Measurements from ENCODE around the gene KCNA10.

Gene KCNA10

GRCh38 chr1:110508028-110508940 is 10.7 kb downstream of the KCNA10 start:
- DNase-seq = no peak
- no peak overlapping the region for H2BK15ac ChIP-seq (ENCODE audit: low read depth, poor library complexity, severe bottlenecking)
- H3K14ac ChIP-seq (ENCODE audit: low read length in 2 of 2) = no peak overlapping the region
- no peak overlapping the region for H4K8ac ChIP-seq (ENCODE audit: low read length)
- no peak overlapping the region for H2BK120ac ChIP-seq (ENCODE audit: low read depth, low read length)
- H3K4ac ChIP-seq (ENCODE audit: low read depth in 1 of 2, low read length in 2 of 2) = no peak overlapping the region
- H2AFZ ChIP-seq (ENCODE audit: low read depth, low read length) = no peak overlapping the region
- no peaks in the 10 kb centered on the region for H3K4me1 ChIP-seq (ENCODE audit: control insufficient read depth, insufficient read depth, low read depth, low read length)
- H3K27me3 ChIP-seq (ENCODE audit: control insufficient read depth in 1 of 2, insufficient read depth in 1 of 2, low read length in 2 of 2) = peaks cover 23 to 55% of the 10 kb centered on the region in 2 experiments
- H2BK5ac ChIP-seq (ENCODE audit: low read depth, low read length, poor library complexity, severe bottlenecking) = no peak overlapping the region
- H3K23ac ChIP-seq (ENCODE audit: low read length in 2 of 2) = no peak overlapping the region
- WGBS = 56% methylated on average over 13 of the region's 14 CpGs
- H3K4me2 ChIP-seq (ENCODE audit: low read length, poor library complexity, severe bottlenecking) = no peak overlapping the region
- no peaks in the 10 kb centered on the region for H3K79me1 ChIP-seq (replicated peaks; ENCODE audit: low read length, poor library complexity, severe bottlenecking)
- no peak overlapping the region for H3K9ac ChIP-seq (ENCODE audit: low read length)
- no peaks in the 10 kb centered on the region for H3K9me3 ChIP-seq (ENCODE audit: control insufficient read depth, low read length)
- no peak overlapping the region for H3K18ac ChIP-seq (ENCODE audit: low read depth in 1 of 2, low read length in 2 of 2)
- H2BK12ac ChIP-seq (ENCODE audit: low read length in 2 of 2) = no peak overlapping the region
- H3K4me3 ChIP-seq (ENCODE audit: insufficient read depth in 1 of 2, low read depth in 1 of 2, low read length in 2 of 2) = no peak overlapping the region
- no peak overlapping the region for H3K27ac ChIP-seq (ENCODE audit: low read length, poor library complexity, severe bottlenecking)
- no peaks in the 10 kb centered on the region for H3K36me3 ChIP-seq (ENCODE audit: control insufficient read depth in 1 of 2, insufficient read depth in 2 of 2, low read depth in 1 of 2, low read length in 2 of 2)
- H4K91ac ChIP-seq (ENCODE audit: low read length) = no peak overlapping the region
- no peak overlapping the region for H2AK5ac ChIP-seq (ENCODE audit: low read length, severe bottlenecking)

GRCh38 chr1:110506541-110506940 is 12.4 kb downstream of the KCNA10 start:
- no peak overlapping the region for H3K4me2 ChIP-seq (ENCODE audit: low read length, poor library complexity, severe bottlenecking)
- no peak overlapping the region for H2BK15ac ChIP-seq (ENCODE audit: low read depth, poor library complexity, severe bottlenecking)
- DNase-seq = no peak
- H3K4me1 ChIP-seq (ENCODE audit: control insufficient read depth, insufficient read depth, low read depth, low read length) = no peaks in the 10 kb centered on the region
- H3K18ac ChIP-seq (ENCODE audit: low read depth in 1 of 2, low read length in 2 of 2) = no peak overlapping the region
- no peak overlapping the region for H2AFZ ChIP-seq (ENCODE audit: low read depth, low read length)
- no peak overlapping the region for H4K8ac ChIP-seq (ENCODE audit: low read length)
- H2BK12ac ChIP-seq (ENCODE audit: low read length in 2 of 2) = no peak overlapping the region
- H3K9ac ChIP-seq (ENCODE audit: low read length) = no peak overlapping the region
- whole genome bisulfite sequencing = 84% methylated on average over 4 of the region's 4 CpGs
- no peaks in the 10 kb centered on the region for H3K79me1 ChIP-seq (replicated peaks; ENCODE audit: low read length, poor library complexity, severe bottlenecking)
- H2BK5ac ChIP-seq (ENCODE audit: low read depth, low read length, poor library complexity, severe bottlenecking) = no peak overlapping the region
- no peak overlapping the region for H4K91ac ChIP-seq (ENCODE audit: low read length)
- H3K14ac ChIP-seq (ENCODE audit: low read length in 2 of 2) = no peak overlapping the region
- H3K27me3 ChIP-seq (ENCODE audit: control insufficient read depth in 1 of 2, insufficient read depth in 1 of 2, low read length in 2 of 2) = peaks cover 23 to 72% of the 10 kb centered on the region in 2 experiments
- H3K4me3 ChIP-seq (ENCODE audit: insufficient read depth in 1 of 2, low read depth in 1 of 2, low read length in 2 of 2) = no peak overlapping the region
- no peak overlapping the region for H3K4ac ChIP-seq (ENCODE audit: low read depth in 1 of 2, low read length in 2 of 2)
- H3K23ac ChIP-seq (ENCODE audit: low read length in 2 of 2) = no peak overlapping the region
- no peak overlapping the region for H3K27ac ChIP-seq (ENCODE audit: low read length, poor library complexity, severe bottlenecking)
- H3K9me3 ChIP-seq (ENCODE audit: control insufficient read depth, low read length) = no peaks in the 10 kb centered on the region
- H3K36me3 ChIP-seq (ENCODE audit: control insufficient read depth in 1 of 2, insufficient read depth in 2 of 2, low read depth in 1 of 2, low read length in 2 of 2) = no peaks in the 10 kb centered on the region
- no peak overlapping the region for H2AK5ac ChIP-seq (ENCODE audit: low read length, severe bottlenecking)
- no peak overlapping the region for H2BK120ac ChIP-seq (ENCODE audit: low read depth, low read length)

GRCh38 chr1:110505596-110505995 is 13.4 kb downstream of the KCNA10 start:
- Histone ChIP-seq H3K4ac (ENCODE audit: low read depth in 1 of 2, low read length in 2 of 2) (no peak overlapping the region), H3K18ac (ENCODE audit: low read depth in 1 of 2, low read length in 2 of 2) (no peak overlapping the region), H2AK5ac (ENCODE audit: low read length, severe bottlenecking) (no peak overlapping the region), H3K4me1 (ENCODE audit: control insufficient read depth, insufficient read depth, low read depth, low read length) (no peaks in the 10 kb centered on the region), H4K8ac (ENCODE audit: low read length) (no peak overlapping the region), H3K4me3 (ENCODE audit: insufficient read depth in 1 of 2, low read depth in 1 of 2, low read length in 2 of 2) (no peak overlapping the region), H3K23ac (ENCODE audit: low read length in 2 of 2) (no peak overlapping the region), H2BK5ac (ENCODE audit: low read depth, low read length, poor library complexity, severe bottlenecking) (no peak overlapping the region), H3K9ac (ENCODE audit: low read length) (no peak overlapping the region), H3K27me3 (ENCODE audit: control insufficient read depth in 1 of 2, insufficient read depth in 1 of 2, low read length in 2 of 2) (peaks cover 23 to 75% of the 10 kb centered on the region in 2 experiments), H3K36me3 (ENCODE audit: control insufficient read depth in 1 of 2, insufficient read depth in 2 of 2, low read depth in 1 of 2, low read length in 2 of 2) (no peaks in the 10 kb centered on the region), H2BK15ac (ENCODE audit: low read depth, poor library complexity, severe bottlenecking) (no peak overlapping the region), H3K14ac (ENCODE audit: low read length in 2 of 2) (no peak overlapping the region), H3K79me1 (replicated peaks; ENCODE audit: low read length, poor library complexity, severe bottlenecking) (no peaks in the 10 kb centered on the region), H3K27ac (ENCODE audit: low read length, poor library complexity, severe bottlenecking) (no peak overlapping the region), H3K4me2 (ENCODE audit: low read length, poor library complexity, severe bottlenecking) (no peak overlapping the region), H2BK120ac (ENCODE audit: low read depth, low read length) (no peak overlapping the region), H4K91ac (ENCODE audit: low read length) (no peak overlapping the region), H2BK12ac (ENCODE audit: low read length in 2 of 2) (no peak overlapping the region), H2AFZ (ENCODE audit: low read depth, low read length) (no peak overlapping the region), H3K9me3 (ENCODE audit: control insufficient read depth, low read length) (no peaks in the 10 kb centered on the region)
- no peak for DNase-seq
- 36% methylated on average over 3 of the region's 3 CpGs for WGBS

DNA sequence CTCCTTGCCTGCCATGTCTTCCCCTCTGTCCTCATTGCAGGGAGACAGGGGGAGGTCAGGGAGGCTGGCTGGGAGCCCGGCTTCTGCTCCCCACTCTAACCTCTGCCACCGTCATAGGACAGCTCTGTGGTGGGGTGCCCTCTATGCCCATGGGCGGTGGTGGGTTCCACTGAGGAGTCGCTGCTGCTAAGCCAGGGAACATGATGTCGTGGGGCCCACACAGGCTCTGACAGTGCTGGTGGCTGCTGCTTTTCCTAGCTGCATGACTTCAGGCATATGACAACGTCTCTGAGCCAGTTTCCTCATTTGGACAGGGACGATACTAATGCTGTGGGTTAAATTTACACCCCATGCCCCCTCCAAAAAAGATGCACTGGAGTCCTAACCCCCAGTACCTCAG is 14.7 kb downstream of the KCNA10 start:
- Histone ChIP-seq H3K18ac (ENCODE audit: low read depth in 1 of 2, low read length in 2 of 2) (no peak overlapping the region), H3K4ac (ENCODE audit: low read depth in 1 of 2, low read length in 2 of 2) (no peak overlapping the region), H2AK5ac (ENCODE audit: low read length, severe bottlenecking) (no peak overlapping the region), H2AFZ (ENCODE audit: low read depth, low read length) (no peak overlapping the region), H3K23ac (ENCODE audit: low read length in 2 of 2) (no peak overlapping the region), H3K4me3 (ENCODE audit: insufficient read depth in 1 of 2, low read depth in 1 of 2, low read length in 2 of 2) (no peak overlapping the region), H3K27me3 (ENCODE audit: control insufficient read depth in 1 of 2, insufficient read depth in 1 of 2, low read length in 2 of 2) (peaks cover 23 to 83% of the 10 kb centered on the region in 2 experiments), H3K14ac (ENCODE audit: low read length in 2 of 2) (no peak overlapping the region), H2BK120ac (ENCODE audit: low read depth, low read length) (no peak overlapping the region), H4K91ac (ENCODE audit: low read length) (no peak overlapping the region), H2BK12ac (ENCODE audit: low read length in 2 of 2) (no peak overlapping the region), H3K9ac (ENCODE audit: low read length) (no peak overlapping the region), H3K4me2 (ENCODE audit: low read length, poor library complexity, severe bottlenecking) (no peak overlapping the region), H3K79me1 (replicated peaks; ENCODE audit: low read length, poor library complexity, severe bottlenecking) (no peaks in the 10 kb centered on the region), H3K36me3 (ENCODE audit: control insufficient read depth in 1 of 2, insufficient read depth in 2 of 2, low read depth in 1 of 2, low read length in 2 of 2) (no peaks in the 10 kb centered on the region), H3K4me1 (ENCODE audit: control insufficient read depth, insufficient read depth, low read depth, low read length) (no peaks in the 10 kb centered on the region), H3K27ac (ENCODE audit: low read length, poor library complexity, severe bottlenecking) (no peak overlapping the region), H4K8ac (ENCODE audit: low read length) (no peak overlapping the region), H2BK5ac (ENCODE audit: low read depth, low read length, poor library complexity, severe bottlenecking) (no peak overlapping the region), H3K9me3 (ENCODE audit: control insufficient read depth, low read length) (no peaks in the 10 kb centered on the region), H2BK15ac (ENCODE audit: low read depth, poor library complexity, severe bottlenecking) (no peak overlapping the region)
- 74% methylated on average over 6 of the region's 7 CpGs for WGBS
- no peak for DNase-seq

All from mesenchymal stem cell (in vitro differentiated cells and primary cell).